Fibroblast of peridontal ligament (primary cell): ENCODE measurements around the gene SRCIN1.
A peak's percentile ranks its signal among the peaks of the same experiment; 100 is the strongest.

Source experiments
- DNase-seq: peaks from one replicate; pipeline ENCODE4 v3.0.0-alpha.2; 2010; ENCODE audit errors: extremely low read depth

SRCIN1 gene

GRCh38 chr17:38564254-38564837 lies 41.4 kb downstream of the SRCIN1 start:
- no peak for DNase-seq

DNA sequence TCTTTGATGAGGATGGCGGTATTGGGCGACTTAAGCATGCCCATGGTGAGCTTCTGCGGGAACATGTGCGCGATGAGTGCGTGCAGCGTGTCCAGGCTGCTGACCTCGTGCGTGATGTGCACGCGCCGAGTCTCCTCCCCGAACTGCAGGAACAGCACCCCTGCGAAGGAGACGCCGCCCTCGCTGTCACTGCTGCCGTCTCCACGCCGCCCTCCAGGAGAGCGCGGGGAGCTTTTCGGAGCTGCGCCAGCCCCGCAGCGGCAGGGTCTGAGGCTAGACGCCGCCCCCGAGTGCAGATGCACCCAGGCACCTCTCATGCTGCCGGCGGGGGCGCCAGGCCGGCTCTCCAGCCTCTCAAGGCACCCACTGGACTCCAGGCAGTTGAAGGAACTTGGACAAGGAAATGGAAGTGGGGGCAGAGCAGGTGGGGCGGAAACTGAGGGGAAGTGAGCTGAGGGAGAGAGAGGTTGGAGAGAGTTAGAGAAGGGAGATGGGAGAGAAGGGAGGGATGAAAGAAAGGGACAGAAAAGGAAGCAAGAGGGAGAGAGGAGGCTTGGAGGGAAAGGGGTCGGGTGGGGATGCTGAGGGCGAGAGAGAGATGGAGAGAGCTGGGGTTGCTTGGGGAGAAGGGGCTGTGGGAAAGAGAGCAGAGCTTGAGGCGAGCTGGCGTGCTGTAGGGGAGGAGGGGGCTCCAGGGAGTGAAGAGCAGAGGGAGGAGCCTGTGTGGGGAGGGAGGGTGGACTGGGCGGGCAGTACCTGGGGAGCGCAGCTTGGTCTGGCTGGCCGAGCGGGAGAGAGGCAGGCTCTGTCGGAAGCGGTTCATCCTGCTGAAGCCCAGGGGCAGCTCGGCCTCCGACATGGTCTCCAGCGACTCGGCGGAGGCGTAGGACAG lies 42.1 kb downstream of the SRCIN1 start:
- DNase-seq = no peak

DNA sequence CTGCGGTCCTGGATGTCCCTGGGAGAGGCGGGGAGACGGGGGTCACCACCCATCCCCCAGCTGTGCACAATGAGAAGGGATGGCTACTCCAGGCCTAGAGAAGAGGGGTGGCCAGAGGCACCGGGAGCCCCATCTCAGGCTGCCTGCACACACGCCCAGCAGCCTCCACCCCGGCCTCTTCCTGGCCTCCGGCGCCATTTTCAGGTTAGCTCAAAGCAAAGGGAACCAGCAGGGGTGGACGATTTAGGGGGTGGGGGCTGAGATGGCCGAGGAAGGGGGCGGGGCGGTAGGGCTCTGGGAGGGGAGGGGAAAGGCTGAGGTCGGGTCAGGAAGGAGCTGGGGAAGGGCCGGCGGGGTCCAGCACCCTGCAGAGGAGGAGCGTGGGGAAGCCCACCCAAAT lies 42.8 kb downstream of the SRCIN1 start:
- no peak for DNase-seq

- no peak for DNase-seq
These were observed 43.6 kb downstream of the SRCIN1 start for GRCh38 chr17:38562215-38562569.

DNA sequence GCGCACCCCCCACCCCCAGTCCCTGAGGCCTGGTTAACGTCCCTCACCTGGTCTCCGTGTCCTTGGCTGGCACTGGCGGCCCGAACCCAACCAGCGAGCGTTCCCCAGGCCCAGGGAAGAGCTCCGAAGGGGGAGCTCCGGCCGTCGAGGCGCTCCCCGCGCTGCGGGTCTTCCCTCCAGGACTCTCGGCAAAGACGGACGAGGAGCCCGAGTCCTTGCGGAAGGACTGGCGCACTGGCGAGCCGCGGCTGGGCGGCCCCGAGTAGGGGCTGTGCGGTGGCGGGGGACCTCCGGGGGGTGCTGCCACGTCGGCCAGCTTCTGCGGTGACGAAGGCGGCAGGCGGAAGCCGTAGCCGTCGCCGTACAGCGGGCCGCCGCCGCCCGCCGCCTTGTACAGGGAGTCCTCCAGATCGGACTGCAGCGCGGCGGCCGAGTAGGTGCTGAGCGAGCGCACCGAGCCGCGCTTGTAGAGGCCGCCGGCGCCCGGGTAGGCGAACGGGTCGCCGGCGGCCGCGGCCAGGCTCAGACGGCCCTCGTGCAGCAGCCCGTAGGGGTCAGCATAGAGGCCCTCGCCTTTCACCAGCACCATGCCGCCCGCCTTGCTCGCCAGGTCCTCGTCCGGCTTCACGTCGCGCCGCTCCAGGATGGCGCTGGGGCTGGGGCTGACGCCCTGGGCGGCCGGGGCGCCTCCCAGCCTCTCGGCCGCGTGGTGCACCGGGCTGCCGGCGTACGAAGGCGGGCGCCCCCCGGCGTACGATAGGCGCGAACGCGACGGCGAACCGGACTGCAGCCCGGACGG lies 44.1 kb downstream of the SRCIN1 start:
- DNase-seq = no peak

- DNase-seq = peak; percentile 20
These were observed 45.0 kb downstream of the SRCIN1 start for GRCh38 chr17:38560503-38561318.

GRCh38 chr17:38559880-38560230 lies 45.9 kb downstream of the SRCIN1 start:
- DNase-seq = no peak

GRCh38 chr17:38559051-38559879 lies 46.5 kb downstream of the SRCIN1 start:
- no peak for DNase-seq

DNA sequence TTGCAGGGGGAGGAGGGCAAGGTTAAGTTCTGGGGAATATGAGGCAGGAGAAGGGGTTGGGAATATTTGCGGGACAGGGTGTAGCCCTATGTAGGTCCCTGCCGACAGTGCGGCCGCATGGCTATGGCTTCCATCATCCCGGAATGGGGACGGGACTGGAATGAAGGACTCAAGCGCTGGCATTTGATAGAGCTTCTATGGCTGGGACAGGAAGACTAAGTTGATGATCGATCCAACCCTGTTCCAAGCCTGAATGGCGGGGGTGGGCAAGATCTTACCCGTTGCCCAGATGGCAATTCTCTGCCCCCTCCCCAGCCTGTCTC lies 47.1 kb downstream of the SRCIN1 start:
- DNase-seq = no peak

- peak; percentile 86 for DNase-seq
These were observed 47.7 kb downstream of the SRCIN1 start for GRCh38 chr17:38557836-38558727.

GRCh38 chr17:38557396-38557795 lies 48.4 kb downstream of the SRCIN1 start:
- no peak for DNase-seq

GRCh38 chr17:38556239-38556638 lies 49.5 kb downstream of the SRCIN1 start:
- no peak for DNase-seq

- peak; percentile 27 for DNase-seq
These were observed 51.1 kb downstream of the SRCIN1 start for GRCh38 chr17:38554430-38555350.

DNA sequence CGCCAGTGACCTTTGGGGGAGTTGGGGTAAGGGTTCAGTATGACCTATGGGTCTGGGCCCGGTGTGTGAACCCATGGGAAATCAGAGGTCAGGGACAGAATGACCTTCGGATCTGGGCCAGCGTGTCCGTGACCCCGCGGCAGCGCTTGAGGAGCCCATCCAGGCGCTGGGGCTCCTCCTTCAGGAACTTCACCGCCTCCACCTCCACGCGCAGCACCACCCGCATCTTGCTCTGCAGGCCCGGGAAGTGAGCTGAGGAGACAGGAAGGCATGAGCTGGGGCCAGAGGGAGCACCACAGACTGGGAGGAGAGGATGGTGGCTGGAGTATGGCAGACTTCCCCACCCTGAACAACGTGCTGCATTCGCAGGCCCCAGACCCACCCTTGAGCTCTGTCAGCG lies 53.4 kb downstream of the SRCIN1 start:
- no peak for DNase-seq

- no peak for DNase-seq
These were observed 54.6 kb downstream of the SRCIN1 start for GRCh38 chr17:38551121-38551520.

- peak; percentile 40 for DNase-seq
These were observed 55.1 kb downstream of the SRCIN1 start for GRCh38 chr17:38550661-38551060.

DNA sequence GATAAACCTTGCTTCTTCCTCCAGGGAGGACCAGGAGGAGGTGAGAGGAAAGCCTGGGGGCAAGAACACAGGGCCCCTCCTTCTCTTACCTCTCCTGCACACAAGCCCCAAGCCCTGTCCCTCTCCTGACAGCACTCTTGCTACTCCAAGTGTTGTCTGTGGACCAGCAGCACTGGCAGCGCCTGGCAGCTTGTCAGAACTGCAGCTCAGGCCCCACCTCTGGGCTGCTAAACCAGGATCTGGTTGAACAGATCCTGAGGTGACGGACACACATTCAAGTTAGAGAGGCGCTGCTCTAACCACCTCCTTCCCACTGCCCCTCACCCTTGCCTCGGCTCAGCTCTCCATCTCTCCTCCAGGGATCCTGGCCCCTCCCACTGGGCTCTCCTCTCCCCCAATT lies 56.5 kb downstream of the SRCIN1 start:
- no peak for DNase-seq

GRCh38 chr17:38547444-38547843 lies 58.3 kb downstream of the SRCIN1 start:
- DNase-seq = no peak

GRCh38 chr17:38546396-38546795 lies 59.4 kb downstream of the SRCIN1 start:
- no peak for DNase-seq
